ENCODE measurements around the gene AAR2.

The AAR2 gene

GRCh38 chr20:36235892-36236785 lies at the start of gene AAR2:
AAR2 (plus strand) TSS chr20:36236478; CDS start chr20:36239869, 3,391 bp downstream.
- H3K9ac ChIP-seq (ENCODE audit: low read length) = peak within 1 kb of the TSS; percentile 64
- H3K27ac ChIP-seq (ENCODE audit: low read depth, low read length) = peak within 1 kb of the TSS; percentile 44
- peak within 1 kb of the TSS; percentile 72 for H3K4me3 ChIP-seq (ENCODE audit: low read length)
- H3K27me3 ChIP-seq (ENCODE audit: control insufficient read depth, insufficient read depth, low read length) = no peaks in the 10 kb centered on the region
- peaks cover 6% of the 10 kb centered on the region for H3K36me3 ChIP-seq (ENCODE audit: control insufficient read depth, insufficient read depth, low read length)
- H3K4me1 ChIP-seq (ENCODE audit: control insufficient read depth, insufficient read depth, low read length) = peaks cover 3% of the 10 kb centered on the region

GRCh38 chr20:36193977-36194712 lies 42.1 kb upstream of the AAR2 start:
- Histone ChIP-seq H3K9ac (ENCODE audit: low read length) (no peak overlapping the region), H3K4me3 (ENCODE audit: low read length) (no peak overlapping the region), H3K36me3 (ENCODE audit: control insufficient read depth, insufficient read depth, low read length) (peaks cover 19% of the 10 kb centered on the region), H3K4me1 (ENCODE audit: control insufficient read depth, insufficient read depth, low read length) (no peaks in the 10 kb centered on the region), H3K27ac (ENCODE audit: low read depth, low read length) (no peak overlapping the region), H3K27me3 (ENCODE audit: control insufficient read depth, insufficient read depth, low read length) (no peaks in the 10 kb centered on the region)

GRCh38 chr20:36196676-36197075 lies 39.6 kb upstream of the AAR2 start:
- Histone ChIP-seq H3K9ac (ENCODE audit: low read length) (no peak overlapping the region), H3K27me3 (ENCODE audit: control insufficient read depth, insufficient read depth, low read length) (no peaks in the 10 kb centered on the region), H3K36me3 (ENCODE audit: control insufficient read depth, insufficient read depth, low read length) (peaks cover 16% of the 10 kb centered on the region), H3K4me3 (ENCODE audit: low read length) (no peak overlapping the region), H3K4me1 (ENCODE audit: control insufficient read depth, insufficient read depth, low read length) (no peaks in the 10 kb centered on the region), H3K27ac (ENCODE audit: low read depth, low read length) (no peak overlapping the region)

- Histone ChIP-seq H3K9ac (ENCODE audit: low read length) (no peak overlapping the region), H3K27me3 (ENCODE audit: control insufficient read depth, insufficient read depth, low read length) (no peaks in the 10 kb centered on the region), H3K27ac (ENCODE audit: low read depth, low read length) (no peak overlapping the region), H3K4me3 (ENCODE audit: low read length) (no peak overlapping the region), H3K36me3 (ENCODE audit: control insufficient read depth, insufficient read depth, low read length) (peaks cover 16% of the 10 kb centered on the region), H3K4me1 (ENCODE audit: control insufficient read depth, insufficient read depth, low read length) (no peaks in the 10 kb centered on the region)
These were observed 39.0 kb upstream of the AAR2 start for GRCh38 chr20:36197271-36197670.

GRCh38 chr20:36199345-36200257 lies 36.7 kb upstream of the AAR2 start:
- peaks cover 13% of the 10 kb centered on the region for H3K36me3 ChIP-seq (ENCODE audit: control insufficient read depth, insufficient read depth, low read length)
- no peak overlapping the region for H3K27ac ChIP-seq (ENCODE audit: low read depth, low read length)

GRCh38 chr20:36200451-36200850 lies 35.8 kb upstream of the AAR2 start:
- H3K9ac ChIP-seq (ENCODE audit: low read length) = no peak overlapping the region
- H3K27ac ChIP-seq (ENCODE audit: low read depth, low read length) = no peak overlapping the region
- H3K27me3 ChIP-seq (ENCODE audit: control insufficient read depth, insufficient read depth, low read length) = no peaks in the 10 kb centered on the region
- no peak overlapping the region for H3K4me3 ChIP-seq (ENCODE audit: low read length)
- H3K4me1 ChIP-seq (ENCODE audit: control insufficient read depth, insufficient read depth, low read length) = no peaks in the 10 kb centered on the region
- H3K36me3 ChIP-seq (ENCODE audit: control insufficient read depth, insufficient read depth, low read length) = peaks cover 6% of the 10 kb centered on the region

More at GRCh38 chr20:36199345-36200257, 36.7 kb upstream of the AAR2 start:
- Histone ChIP-seq H3K27me3 (ENCODE audit: control insufficient read depth, insufficient read depth, low read length) (no peaks in the 10 kb centered on the region), H3K4me3 (ENCODE audit: low read length) (no peak overlapping the region), H3K9ac (ENCODE audit: low read length) (no peak overlapping the region), H3K4me1 (ENCODE audit: control insufficient read depth, insufficient read depth, low read length) (no peaks in the 10 kb centered on the region)

- Histone ChIP-seq H3K4me3 (ENCODE audit: low read length) (no peak overlapping the region), H3K27me3 (ENCODE audit: control insufficient read depth, insufficient read depth, low read length) (no peaks in the 10 kb centered on the region), H3K36me3 (ENCODE audit: control insufficient read depth, insufficient read depth, low read length) (peaks cover 6% of the 10 kb centered on the region), H3K27ac (ENCODE audit: low read depth, low read length) (no peak overlapping the region), H3K4me1 (ENCODE audit: control insufficient read depth, insufficient read depth, low read length) (no peaks in the 10 kb centered on the region), H3K9ac (ENCODE audit: low read length) (no peak overlapping the region)
These were observed 35.1 kb upstream of the AAR2 start for GRCh38 chr20:36201198-36201597.

GRCh38 chr20:36202891-36203338 lies 33.4 kb upstream of the AAR2 start:
- no peaks in the 10 kb centered on the region for H3K27me3 ChIP-seq (ENCODE audit: control insufficient read depth, insufficient read depth, low read length)
- H3K9ac ChIP-seq (ENCODE audit: low read length) = no peak overlapping the region
- no peaks in the 10 kb centered on the region for H3K4me1 ChIP-seq (ENCODE audit: control insufficient read depth, insufficient read depth, low read length)
- H3K27ac ChIP-seq (ENCODE audit: low read depth, low read length) = no peak overlapping the region
- no peak overlapping the region for H3K4me3 ChIP-seq (ENCODE audit: low read length)
- H3K36me3 ChIP-seq (ENCODE audit: control insufficient read depth, insufficient read depth, low read length) = peaks cover 12% of the 10 kb centered on the region

- no peaks in the 10 kb centered on the region for H3K4me1 ChIP-seq (ENCODE audit: control insufficient read depth, insufficient read depth, low read length)
- no peak overlapping the region for H3K27ac ChIP-seq (ENCODE audit: low read depth, low read length)
- peaks cover 12% of the 10 kb centered on the region for H3K36me3 ChIP-seq (ENCODE audit: control insufficient read depth, insufficient read depth, low read length)
- H3K4me3 ChIP-seq (ENCODE audit: low read length) = no peak overlapping the region
- no peaks in the 10 kb centered on the region for H3K27me3 ChIP-seq (ENCODE audit: control insufficient read depth, insufficient read depth, low read length)
- H3K9ac ChIP-seq (ENCODE audit: low read length) = no peak overlapping the region
These were observed 32.4 kb upstream of the AAR2 start for GRCh38 chr20:36203861-36204260.

GRCh38 chr20:36205026-36205425 lies 31.3 kb upstream of the AAR2 start:
- H3K9ac ChIP-seq (ENCODE audit: low read length) = no peak overlapping the region
- H3K4me1 ChIP-seq (ENCODE audit: control insufficient read depth, insufficient read depth, low read length) = no peaks in the 10 kb centered on the region
- H3K27me3 ChIP-seq (ENCODE audit: control insufficient read depth, insufficient read depth, low read length) = no peaks in the 10 kb centered on the region
- no peak overlapping the region for H3K27ac ChIP-seq (ENCODE audit: low read depth, low read length)
- peaks cover 22% of the 10 kb centered on the region for H3K36me3 ChIP-seq (ENCODE audit: control insufficient read depth, insufficient read depth, low read length)
- no peak overlapping the region for H3K4me3 ChIP-seq (ENCODE audit: low read length)

GRCh38 chr20:36206068-36206467 lies 30.2 kb upstream of the AAR2 start:
- Histone ChIP-seq H3K27ac (ENCODE audit: low read depth, low read length) (no peak overlapping the region), H3K27me3 (ENCODE audit: control insufficient read depth, insufficient read depth, low read length) (no peaks in the 10 kb centered on the region), H3K4me3 (ENCODE audit: low read length) (no peak overlapping the region), H3K4me1 (ENCODE audit: control insufficient read depth, insufficient read depth, low read length) (no peaks in the 10 kb centered on the region), H3K9ac (ENCODE audit: low read length) (no peak overlapping the region), H3K36me3 (ENCODE audit: control insufficient read depth, insufficient read depth, low read length) (peaks cover 22% of the 10 kb centered on the region)

GRCh38 chr20:36206641-36207040 lies 29.6 kb upstream of the AAR2 start:
- no peak overlapping the region for H3K4me3 ChIP-seq (ENCODE audit: low read length)
- no peak overlapping the region for H3K9ac ChIP-seq (ENCODE audit: low read length)
- no peaks in the 10 kb centered on the region for H3K4me1 ChIP-seq (ENCODE audit: control insufficient read depth, insufficient read depth, low read length)
- no peak overlapping the region for H3K27ac ChIP-seq (ENCODE audit: low read depth, low read length)
- no peaks in the 10 kb centered on the region for H3K27me3 ChIP-seq (ENCODE audit: control insufficient read depth, insufficient read depth, low read length)
- H3K36me3 ChIP-seq (ENCODE audit: control insufficient read depth, insufficient read depth, low read length) = peaks cover 24% of the 10 kb centered on the region

All from rectal smooth muscle tissue (tissue), 1 donor.